IMR-90 (cell line): ENCODE data around the gene TEC. TPM values are rescaled to one million over a fixed set of nuclear protein-coding genes. Genes with fewer than 3 reads are reported as not detected.

Source experiments
- ATAC-seq: fragments of 200-7000 bp; cut with Tn5 transposase; 2 replicates; pipeline ENCODE4 v1.9.1; 2020; ENCODE audit warnings: low read depth, mild to moderate bottlenecking, moderate library complexity
- BruUV-seq: library from RNA; stranded (reverse); fragments of 400-500 nt; replicated peaks from 2 replicates; lab custom pipeline; 2021; lab: Mats Ljungman, UMichigan
- CTCF ChIA-PET: fragments of 300-600 bp; formaldehyde crosslinking; extraction: SDS; loops from one replicate; lab custom pipeline; 2021; ENCODE audit warnings: antibody characterized with exemption; lab: Yijun Ruan, JAX
- POLR2A ChIA-PET: fragments of 300-600 bp; sonication (Branson Sonifier 250); formaldehyde crosslinking; loops from one replicate; lab custom pipeline; 2022; ENCODE audit warnings: antibody characterized with exemption; ENCODE audit not compliant: unreplicated experiment; lab: Charles Lee
- DNase-seq: peaks from one replicate; pipeline ENCODE4 v3.0.0; 2013
- H2AFZ ChIP-seq: replicated peaks from 2 replicates; pipeline ENCODE3; 2013; ENCODE audit warnings: low read length, mild to moderate bottlenecking; ENCODE audit not compliant: poor library complexity
- H2AK5ac ChIP-seq: 2 replicates; pipeline ENCODE4 v1.6.1; 2013; ENCODE audit warnings: low read depth, low read length, inconsistent platforms
- H2AK9ac ChIP-seq: replicated peaks from 2 replicates; pipeline ENCODE3; 2013; ENCODE audit warnings: mild to moderate bottlenecking, low read depth, low read length, moderate library complexity; ENCODE audit not compliant: poor library complexity
- H2BK120ac ChIP-seq: 2 replicates; pipeline ENCODE4 v1.6.1; 2013; ENCODE audit warnings: low read depth, low read length, inconsistent platforms
- H2BK15ac ChIP-seq: 3 replicates; pipeline ENCODE4 v1.6.1; 2013; ENCODE audit warnings: low read depth, low read length, inconsistent platforms
- H2BK20ac ChIP-seq: 2 replicates; pipeline ENCODE4 v1.6.1; 2013; ENCODE audit warnings: low read depth, mild to moderate bottlenecking, inconsistent platforms, low read length, moderate library complexity
- H2BK5ac ChIP-seq: 2 replicates; pipeline ENCODE4 v1.6.1; 2013; ENCODE audit warnings: mild to moderate bottlenecking, low read depth, low read length, inconsistent platforms; ENCODE audit not compliant: poor library complexity, severe bottlenecking
- H3K14ac ChIP-seq: replicated peaks from 2 replicates; pipeline ENCODE4 v1.6.1; 2013; ENCODE audit warnings: low read depth, low read length, inconsistent platforms
- H3K18ac ChIP-seq: 2 replicates; pipeline ENCODE4 v1.6.1; 2013; ENCODE audit warnings: low read depth, low read length, control low read depth
- H3K23ac ChIP-seq: 2 replicates; pipeline ENCODE4 v1.6.1; 2013; ENCODE audit warnings: low read depth, low read length, inconsistent platforms
- H3K27ac ChIP-seq: 2 replicates; pipeline ENCODE4 v1.5.1; 2013; ENCODE audit warnings: mild to moderate bottlenecking, control low read depth, low read length; ENCODE audit not compliant: insufficient read depth
- H3K27me3 ChIP-seq: 2 replicates; pipeline ENCODE4 v1.6.1; 2013; ENCODE audit warnings: low read length; ENCODE audit not compliant: control insufficient read depth, insufficient read depth
- H3K36me3 ChIP-seq: 2 replicates; pipeline ENCODE4 v1.6.1; 2013; ENCODE audit warnings: low read length, mixed read lengths; ENCODE audit not compliant: control insufficient read depth, insufficient read depth
- H3K4ac ChIP-seq: 2 replicates; pipeline ENCODE4 v1.6.1; 2013; ENCODE audit warnings: low read depth, low read length, inconsistent platforms
- H3K4me1 ChIP-seq: 2 replicates; pipeline ENCODE4 v1.6.1; 2013; ENCODE audit warnings: low read length, mixed read lengths; ENCODE audit not compliant: control insufficient read depth, insufficient read depth
- H3K4me2 ChIP-seq: 2 replicates; pipeline ENCODE4 v1.6.1; 2013; ENCODE audit warnings: low read depth, mild to moderate bottlenecking, control low read depth, low read length, moderate library complexity
- H3K4me3 ChIP-seq: 2 replicates; pipeline ENCODE4 v1.5.1; 2013; ENCODE audit warnings: low read depth, mild to moderate bottlenecking, control low read depth, low read length, moderate library complexity; ENCODE audit not compliant: insufficient read depth
- H3K56ac ChIP-seq: 2 replicates; pipeline ENCODE4 v1.6.1; 2013; ENCODE audit warnings: low read length, inconsistent platforms; ENCODE audit not compliant: insufficient read depth; ENCODE audit errors: extremely low read depth
- H3K79me1 ChIP-seq, 2 experiments: 2 replicates each; pipeline ENCODE4 v1.6.1; 2013; ENCODE audit warnings: low read length in 2 of 2, inconsistent platforms in 1 of 2, low read depth in 1 of 2
- H3K9ac ChIP-seq: 2 replicates; pipeline ENCODE4 v1.6.1; 2013; ENCODE audit warnings: low read depth, low read length, control low read depth
- H3K9me1 ChIP-seq: 2 replicates; pipeline ENCODE4 v1.6.1; 2013; ENCODE audit warnings: low read length, inconsistent platforms; ENCODE audit not compliant: insufficient read depth
- H3K9me3 ChIP-seq: 2 replicates; pipeline ENCODE4 v1.6.1; 2013; ENCODE audit warnings: low read length; ENCODE audit not compliant: control insufficient read depth, insufficient read depth
- H4K20me1 ChIP-seq: 2 replicates; pipeline ENCODE4 v1.6.1; 2013; ENCODE audit warnings: low read length, inconsistent platforms; ENCODE audit not compliant: insufficient read depth
- H4K5ac ChIP-seq: 2 replicates; pipeline ENCODE4 v1.6.1; 2013; ENCODE audit warnings: mild to moderate bottlenecking, low read depth, low read length, control low read depth
- H4K8ac ChIP-seq, 2 experiments: 2 replicates each; pipeline ENCODE4 v1.6.1; 2013; ENCODE audit warnings: low read depth in 2 of 2, low read length in 2 of 2, control low read depth in 1 of 2, inconsistent platforms in 1 of 2
- H4K91ac ChIP-seq: 2 replicates; pipeline ENCODE4 v1.6.1; 2013; ENCODE audit warnings: low read depth, low read length, inconsistent platforms; ENCODE audit not compliant: insufficient read depth
- CEBPB ChIP-seq: IDR thresholded peaks from 2 replicates; pipeline ENCODE4 v1.6.1; 2012; ENCODE audit warnings: low read depth, low read length, improper control_type of control experiment
- CHD1 ChIP-seq: IDR thresholded peaks from 2 replicates; pipeline ENCODE4 v1.6.1; 2012; ENCODE audit warnings: low read depth, low read length, improper control_type of control experiment
- MAZ ChIP-seq: IDR thresholded peaks from 2 replicates; pipeline ENCODE4 v1.6.1; 2012; ENCODE audit warnings: low read depth, mild to moderate bottlenecking, low read length, improper control_type of control experiment, moderate library complexity, borderline replicate concordance
- POLR2A ChIP-seq: IDR thresholded peaks from 2 replicates; pipeline ENCODE4 v1.6.1; 2012; ENCODE audit warnings: mild to moderate bottlenecking, low read depth, low read length
- RAD21 ChIP-seq: IDR thresholded peaks from 2 replicates; pipeline ENCODE4 v1.6.1; 2012; ENCODE audit warnings: low read length, improper control_type of control experiment
- SMC3 ChIP-seq: fragments of 150-350 bp; IDR thresholded peaks from 2 replicates; pipeline ENCODE4 v1.6.1; 2016; ENCODE audit warnings: low read depth, mild to moderate bottlenecking, antibody characterized with exemption, low read length, moderate library complexity
- WGBS, 2 experiments: methylation state at CpG; one replicate each; pipeline versions ENCODE4 v1.1.5 to v1.1.7; 2013; ENCODE audit warnings: missing lambda C conversion rate in 2 of 2; ENCODE audit not compliant: insufficient read length in 1 of 2; ENCODE audit errors: extremely low coverage in 2 of 2; 5-methylcytosine and 5-hydroxymethylcytosine counted together
- dilution Hi-C: fragments of 300-500 bp; cut with HindIII; formaldehyde crosslinking; loops from one replicate; pipeline ENCODE4 v1.14.3; 2018; ENCODE audit warnings: low sequenced_read_pairs; ENCODE audit not compliant: unreplicated experiment
- in situ Hi-C: fragments of 300-500 bp; cut with MboI; formaldehyde crosslinking; loops from 3 replicates; pipeline ENCODE4 v1.14.3; 2019; ENCODE audit warnings: low sequenced_read_pairs, inconsistent platforms, mixed read lengths
- intact Hi-C: fragments of 100-400 bp; cut with micrococcal nuclease; formaldehyde crosslinking; loops from 2 replicates; pipeline ENCODE4 v1.10.0; 2022
- polyA plus RNA-seq, 3 experiments: library from polyadenylated mRNA; depleted of rRNA; stranded (reverse); fragments of >200 nt; gene quantifications; 2 replicates each; pipeline ENCODE4 v1.2.3, GENCODE V29; 2012; ENCODE audit warnings: low replicate concordance in 1 of 3
- total RNA-seq: library from RNA; depleted of rRNA; stranded (reverse); fragments of >200 nt; gene quantifications from 2 replicates; pipeline ENCODE4 v1.2.3, GENCODE V29; 2012
- TF ChIP-seq, protein P1 (sequence below): fragments of 150-350 bp; IDR thresholded peaks from 2 replicates; pipeline ENCODE4 v1.6.1; 2017; ENCODE audit warnings: mild to moderate bottlenecking, antibody characterized with exemption, low read length, low read depth
- TF ChIP-seq, protein P2 (sequence below): conservative IDR thresholded peaks from 2 replicates; pipeline ENCODE4 v1.5.1; 2012; ENCODE audit warnings: mild to moderate bottlenecking, low read depth, low read length, improper control_type of control experiment

The TEC gene
- total and polyA plus RNA-seq, 2 of the 4 experiments (the other 2 are of a cell fraction) = 0.39 to 0.54 TPM

DNA sequence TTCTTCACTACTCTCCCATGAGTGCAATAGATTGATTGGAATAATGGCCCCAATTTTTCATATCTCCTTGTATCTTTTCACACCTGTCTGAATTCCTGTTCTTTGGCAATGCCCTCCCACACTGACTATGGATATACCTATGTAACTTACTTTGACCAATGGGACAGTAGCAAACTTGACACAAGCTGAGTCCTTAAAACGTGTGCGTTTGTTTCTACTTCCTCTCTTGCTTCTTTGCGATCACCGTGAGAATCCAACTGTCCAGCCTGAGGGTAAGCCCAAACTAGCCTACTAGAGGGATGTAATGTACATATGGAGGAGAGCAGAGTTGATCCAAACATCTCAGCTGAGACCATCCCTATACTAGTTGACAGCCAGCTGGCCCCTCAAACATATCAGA, 19.3 kb downstream of the TEC start:
- H3K36me3 ChIP-seq = no peaks in the 10 kb centered on the region
- no peak overlapping the region for H2AK5ac ChIP-seq
- no peak overlapping the region for H4K5ac ChIP-seq
- DNase-seq (no peak), ATAC-seq (no peak)
- intact Hi-C loops (no loop called here), in situ Hi-C loops (no loop called here), dilution Hi-C loops (no loop called here)
- H3K27ac ChIP-seq = no peak overlapping the region
- H4K20me1 ChIP-seq = no peaks in the 10 kb centered on the region
- H2BK120ac ChIP-seq = no peak overlapping the region
- no peak overlapping the region for H3K56ac ChIP-seq
- H3K9ac ChIP-seq = no peak overlapping the region
- no peaks in the 10 kb centered on the region; the same call in 1 of the 2 replicates for H3K9me1 ChIP-seq
- CTCF ChIA-PET = no interaction called here
- H3K14ac ChIP-seq = no peak overlapping the region
- H3K27me3 ChIP-seq = no peaks in the 10 kb centered on the region; the same call in 1 of the 2 replicates
- H2BK20ac ChIP-seq = no peak overlapping the region
- H4K8ac ChIP-seq = no peak overlapping the region
- no peaks in the 10 kb centered on the region for H3K9me3 ChIP-seq
- H3K4me3 ChIP-seq = no peak overlapping the region
- no peak overlapping the region for H3K4me2 ChIP-seq
- no peak overlapping the region for H2AK9ac ChIP-seq
- no peak overlapping the region for H2BK15ac ChIP-seq
- no peak overlapping the region for H3K18ac ChIP-seq
- no peak overlapping the region for H3K4ac ChIP-seq
- H2BK5ac ChIP-seq = no peak overlapping the region
- H2AFZ ChIP-seq = no peak overlapping the region
- no peak overlapping the region for H3K23ac ChIP-seq
- no TSS peak for BruUV-seq
- peaks cover 2% of the 10 kb centered on the region; the same call in 1 of the 2 replicates for H3K4me1 ChIP-seq
- H3K79me1 ChIP-seq = no peaks in the 10 kb centered on the region; a peak in 1 of 4 replicates
- POLR2A ChIA-PET = no interaction called here
- no peak overlapping the region for H4K91ac ChIP-seq
- TF ChIP-seq POLR2A (no peak), CEBPB (no peak), RAD21 (no peak), MAZ (no peak), CHD1 (no peak), SMC3 (no peak)
- TF ChIP-seq, protein P1, sequence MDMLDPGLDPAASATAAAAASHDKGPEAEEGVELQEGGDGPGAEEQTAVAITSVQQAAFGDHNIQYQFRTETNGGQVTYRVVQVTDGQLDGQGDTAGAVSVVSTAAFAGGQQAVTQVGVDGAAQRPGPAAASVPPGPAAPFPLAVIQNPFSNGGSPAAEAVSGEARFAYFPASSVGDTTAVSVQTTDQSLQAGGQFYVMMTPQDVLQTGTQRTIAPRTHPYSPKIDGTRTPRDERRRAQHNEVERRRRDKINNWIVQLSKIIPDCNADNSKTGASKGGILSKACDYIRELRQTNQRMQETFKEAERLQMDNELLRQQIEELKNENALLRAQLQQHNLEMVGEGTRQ = no peak
- TF ChIP-seq, protein P2, sequence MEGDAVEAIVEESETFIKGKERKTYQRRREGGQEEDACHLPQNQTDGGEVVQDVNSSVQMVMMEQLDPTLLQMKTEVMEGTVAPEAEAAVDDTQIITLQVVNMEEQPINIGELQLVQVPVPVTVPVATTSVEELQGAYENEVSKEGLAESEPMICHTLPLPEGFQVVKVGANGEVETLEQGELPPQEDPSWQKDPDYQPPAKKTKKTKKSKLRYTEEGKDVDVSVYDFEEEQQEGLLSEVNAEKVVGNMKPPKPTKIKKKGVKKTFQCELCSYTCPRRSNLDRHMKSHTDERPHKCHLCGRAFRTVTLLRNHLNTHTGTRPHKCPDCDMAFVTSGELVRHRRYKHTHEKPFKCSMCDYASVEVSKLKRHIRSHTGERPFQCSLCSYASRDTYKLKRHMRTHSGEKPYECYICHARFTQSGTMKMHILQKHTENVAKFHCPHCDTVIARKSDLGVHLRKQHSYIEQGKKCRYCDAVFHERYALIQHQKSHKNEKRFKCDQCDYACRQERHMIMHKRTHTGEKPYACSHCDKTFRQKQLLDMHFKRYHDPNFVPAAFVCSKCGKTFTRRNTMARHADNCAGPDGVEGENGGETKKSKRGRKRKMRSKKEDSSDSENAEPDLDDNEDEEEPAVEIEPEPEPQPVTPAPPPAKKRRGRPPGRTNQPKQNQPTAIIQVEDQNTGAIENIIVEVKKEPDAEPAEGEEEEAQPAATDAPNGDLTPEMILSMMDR = no peak
- WGBS, 2 experiments = no CpG with 5 or more reads among the region's 4 CpGs
